Cardiac fibroblast (primary cell): ENCODE results near the gene RSPRY1.

Experiments used
- DNase-seq, 2 donors: peaks; one replicate each; pipeline versions ENCODE4 v3.0.0 to v3.0.0-alpha.2; 2010; ENCODE audit warnings: low read depth in 2 of 2
- H3K4me3 ChIP-seq, 2 donors: replicated peaks in 1 of 2; 1 replicate in 1 of 2; 2 replicates in 1 of 2; pipeline ENCODE4 v1.5.1; 2011; ENCODE audit warnings: low read depth in 2 of 2, low read length in 2 of 2, mild to moderate bottlenecking in 2 of 2, moderate library complexity in 1 of 2
- CTCF ChIP-seq: IDR thresholded peaks from one replicate; pipeline ENCODE4 v1.5.1; 2011; ENCODE audit warnings: low read depth, mild to moderate bottlenecking, low read length, inconsistent platforms

RSPRY1 gene

GRCh38 chr16:57175896-57176295 is 10.2 kb upstream of the RSPRY1 start:
- no peak overlapping the region for H3K4me3 ChIP-seq
- TF ChIP-seq CTCF: no peak
- DNase-seq: peak in 1 of 2 donors; percentile 53

- no peak for TF ChIP-seq CTCF
- DNase-seq: no peak
- no peak overlapping the region for H3K4me3 ChIP-seq
Observed at GRCh38 chr16:57178196-57178595, 7.9 kb upstream of the RSPRY1 start.

GRCh38 chr16:57178793-57179212 is 7.3 kb upstream of the RSPRY1 start:
- DNase-seq: no peak
- no peak for TF ChIP-seq CTCF
- no peak overlapping the region for H3K4me3 ChIP-seq

- no peak for DNase-seq
- no peak overlapping the region for H3K4me3 ChIP-seq
- TF ChIP-seq CTCF: no peak
Observed at GRCh38 chr16:57179215-57179828, 6.8 kb upstream of the RSPRY1 start.

GRCh38 chr16:57184113-57184512 is 2.0 kb upstream of the RSPRY1 start:
- TF ChIP-seq CTCF: no peak
- H3K4me3 ChIP-seq: no peak overlapping the region
- DNase-seq: no peak

- no peak for DNase-seq
- peak overlapping the region; percentile 92 to 99 for H3K4me3 ChIP-seq
- TF ChIP-seq CTCF: no peak
Observed at GRCh38 chr16:57184887-57185445, 1.2 kb upstream of the RSPRY1 start.
